ENCODE data around the gene DELE1.

- no peak for TF ChIP-seq CTCF (conservative IDR thresholded peaks at IDR 0.05 in 1 of 2, IDR thresholded peaks at IDR 0.05 in 1 of 2; ENCODE audit: low read depth in 1 of 2, low read length in 2 of 2)
- TF ChIP-seq EZH2 (IDR thresholded peaks at IDR 0.05; ENCODE audit: low read length, missing control alignments): no peak
Measured at GRCh38 chr5:141976176-141976575, 52.5 kb downstream of the DELE1 start.

Data from fibroblast of lung (primary cell).